Activated CD4-positive, alpha-beta memory T cell treated with anti-CD3 and anti-CD28 coated beads, Interleukin-2, amount 10 ng/mL, durations not matched to agents 7 days and 5 days (primary cell): Measurements from ENCODE around the gene CELF2. TPM values are rescaled to one million over a fixed set of nuclear protein-coding genes. Genes with fewer than 3 reads are reported as not detected.
A peak's percentile ranks its signal among the peaks of the same experiment; 100 is the strongest.

Experiments used
- CTCF ChIA-PET: fragments of 350-600 bp; sonication (Branson Sonifier 250); formaldehyde crosslinking; loops from one replicate; lab custom pipeline; 2021; ENCODE audit warnings: antibody characterized with exemption, inconsistent platforms; lab: Charles Lee
- POLR2A ChIA-PET: fragments of 350-600 bp; sonication (Branson Sonifier 250); formaldehyde crosslinking; loops from one replicate; lab custom pipeline; 2021; ENCODE audit warnings: antibody characterized with exemption; lab: Charles Lee
- DNase-seq: peaks from one replicate; pipeline ENCODE4 v3.0.0-alpha.2; 2020
- H3K27ac Mint-ChIP-seq: one replicate; pipeline ENCODE4 v1.8.0; 2021; ENCODE audit warnings: mild to moderate bottlenecking, mixed read lengths
- H3K27me3 Mint-ChIP-seq: one replicate; pipeline ENCODE4 v1.8.0; 2021; ENCODE audit warnings: mixed read lengths
- H3K36me3 Mint-ChIP-seq: one replicate; pipeline ENCODE4 v1.8.0; 2021; ENCODE audit warnings: low read depth, mixed read lengths
- H3K4me1 Mint-ChIP-seq: one replicate; pipeline ENCODE4 v1.8.0; 2021; ENCODE audit warnings: mixed read lengths
- H3K4me3 Mint-ChIP-seq: one replicate; pipeline ENCODE4 v1.8.0; 2021; ENCODE audit warnings: mild to moderate bottlenecking, mixed read lengths
- H3K9me3 Mint-ChIP-seq: one replicate; pipeline ENCODE4 v1.8.0; 2021; ENCODE audit warnings: mixed read lengths
- total RNA-seq, 2 experiments: library from RNA; stranded (reverse); gene quantifications; one replicate each; pipeline ENCODE4 v1.2.3, GENCODE V29; 2021

Gene CELF2
- total RNA-seq, 2 experiments from 2014 or later, result 209 to 213 TPM

- H3K27ac Mint-ChIP-seq, result peak overlapping the region; percentile 100
- peaks cover 18% of the 10 kb centered on the region for H3K36me3 Mint-ChIP-seq
- no peak overlapping the region for H3K4me3 Mint-ChIP-seq
- POLR2A ChIA-PET, result interaction anchor here (0.6 to 18.3 kb wide), 10 partner anchors 14 to 73 kb away, joined by 3 to 1515 read pairs (median 8); no protein-coding TSS in a partner anchor
- DNase-seq, result peak; percentile 88
- no peaks in the 10 kb centered on the region for H3K27me3 Mint-ChIP-seq
- CTCF ChIA-PET, result interaction anchor here (0.6 to 7.7 kb wide), 12 partner anchors 8 to 61 kb away, joined by 3 to 85 read pairs (median 13); no protein-coding TSS in a partner anchor
- H3K4me1 Mint-ChIP-seq, result peaks cover 34% of the 10 kb centered on the region
- peaks cover 3% of the 10 kb centered on the region for H3K9me3 Mint-ChIP-seq
Observed at GRCh38 chr10:11162828-11163599, 145.3 kb downstream of the CELF2 start.

- DNase-seq, result peak; percentile 47
- H3K4me1 Mint-ChIP-seq, result peaks cover 32% of the 10 kb centered on the region
- H3K36me3 Mint-ChIP-seq, result peaks cover 18% of the 10 kb centered on the region
- H3K27me3 Mint-ChIP-seq, result no peaks in the 10 kb centered on the region
- peak overlapping the region; percentile 100 for H3K27ac Mint-ChIP-seq
- ChIA-PET CTCF (interaction anchor here (0.6 to 7.7 kb wide), 13 partner anchors 9 to 62 kb away, joined by 3 to 85 read pairs (median 13); no protein-coding TSS in a partner anchor), POLR2A (interaction anchor here (0.7 to 18.3 kb wide), 17 partner anchors 13 to 144 kb away, joined by 3 to 1515 read pairs (median 7); no protein-coding TSS in a partner anchor)
- H3K9me3 Mint-ChIP-seq, result peaks cover 3% of the 10 kb centered on the region
- H3K4me3 Mint-ChIP-seq, result no peak overlapping the region
Observed at GRCh38 chr10:11163780-11164550, 146.3 kb downstream of the CELF2 start.

DNA sequence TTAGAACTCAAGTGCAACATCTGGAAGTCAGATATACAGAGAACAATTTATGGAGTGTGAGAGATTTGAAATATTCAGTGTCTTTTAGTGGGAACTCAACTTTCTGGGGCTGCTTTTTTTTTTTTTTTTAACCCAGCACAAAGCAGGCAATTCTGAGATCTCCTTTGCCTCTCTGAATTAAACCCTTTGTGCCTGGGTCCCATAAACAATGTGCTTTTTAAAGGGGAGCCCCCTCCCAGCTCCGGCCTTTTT is 146.8 kb downstream of the CELF2 start:
- no peaks in the 10 kb centered on the region for H3K27me3 Mint-ChIP-seq
- DNase-seq, result no peak
- peaks cover 32% of the 10 kb centered on the region for H3K4me1 Mint-ChIP-seq
- peaks cover 3% of the 10 kb centered on the region for H3K9me3 Mint-ChIP-seq
- H3K36me3 Mint-ChIP-seq, result peaks cover 18% of the 10 kb centered on the region
- H3K4me3 Mint-ChIP-seq, result no peak overlapping the region
- ChIA-PET CTCF (interaction anchor here (0.7 to 7.7 kb wide), 17 partner anchors 8 to 628 kb away, joined by 3 to 85 read pairs (median 6); no protein-coding TSS in a partner anchor), POLR2A (interaction anchor here (1.1 to 18.3 kb wide), 18 partner anchors 13 to 148 kb away, joined by 3 to 1515 read pairs (median 7); partner anchors contain the start of gene CELF2)
- peak overlapping the region; percentile 100 for H3K27ac Mint-ChIP-seq

DNA sequence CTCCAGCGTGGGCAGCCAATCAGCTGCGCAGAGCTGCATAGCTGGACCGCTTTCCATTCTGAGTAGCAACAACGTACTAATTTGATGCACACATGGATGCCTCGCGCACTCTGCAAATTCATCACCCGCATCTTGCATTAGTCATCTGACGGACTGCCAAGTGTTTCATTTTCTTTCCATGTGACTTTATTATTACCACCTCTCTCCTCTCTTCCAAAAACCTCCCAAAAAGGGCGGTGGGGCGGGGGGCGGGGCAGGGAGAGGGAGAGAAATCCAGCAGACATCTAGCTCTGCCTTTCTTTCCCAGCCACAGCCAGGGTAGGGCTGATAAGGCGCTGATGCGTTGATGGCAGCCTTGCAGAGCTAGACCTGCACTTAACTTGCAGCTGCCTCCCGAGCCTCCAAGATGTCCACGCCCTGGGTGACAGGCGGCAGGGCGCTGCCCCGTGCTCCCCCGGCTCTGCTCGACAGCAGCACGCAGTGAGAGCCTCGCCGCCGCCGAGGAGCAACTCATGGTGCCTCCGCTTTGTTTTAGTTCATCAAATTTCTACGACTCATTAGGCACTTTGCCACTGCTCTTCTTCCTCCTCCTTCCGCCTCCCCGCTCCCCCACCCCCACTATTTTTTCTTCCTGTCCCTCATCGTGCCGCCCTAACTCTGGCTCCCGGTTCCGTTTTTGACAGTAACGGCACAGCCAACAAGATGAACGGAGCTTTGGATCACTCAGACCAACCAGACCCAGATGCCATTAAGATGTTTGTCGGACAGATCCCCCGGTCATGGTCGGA is 147.3 kb downstream of the CELF2 start:
- H3K36me3 Mint-ChIP-seq, result peaks cover 18% of the 10 kb centered on the region
- peaks cover 3% of the 10 kb centered on the region for H3K9me3 Mint-ChIP-seq
- peak; percentile 82 for DNase-seq
- no peaks in the 10 kb centered on the region for H3K27me3 Mint-ChIP-seq
- ChIA-PET POLR2A (interaction anchor here (0.9 to 18.3 kb wide), 21 partner anchors 12 to 148 kb away, joined by 3 to 1515 read pairs (median 7); partner anchors contain the start of gene CELF2), CTCF (interaction anchor here (0.7 to 7.7 kb wide), 21 partner anchors 8 to 628 kb away, joined by 3 to 85 read pairs (median 5); no protein-coding TSS in a partner anchor)
- no peak overlapping the region for H3K4me3 Mint-ChIP-seq
- H3K27ac Mint-ChIP-seq, result peak overlapping the region; percentile 100
- H3K4me1 Mint-ChIP-seq, result peaks cover 32% of the 10 kb centered on the region

- H3K27me3 Mint-ChIP-seq, result no peaks in the 10 kb centered on the region
- peaks cover 32% of the 10 kb centered on the region for H3K4me1 Mint-ChIP-seq
- no peak overlapping the region for H3K4me3 Mint-ChIP-seq
- POLR2A ChIA-PET, result interaction anchor here (0.7 to 18.3 kb wide), 18 partner anchors 12 to 149 kb away, joined by 3 to 1515 read pairs (median 7); partner anchors contain the start of gene CELF2
- H3K27ac Mint-ChIP-seq, result peak overlapping the region; percentile 100
- H3K36me3 Mint-ChIP-seq, result peaks cover 18% of the 10 kb centered on the region
- DNase-seq, result peak; percentile 82
- H3K9me3 Mint-ChIP-seq, result peaks cover 3% of the 10 kb centered on the region
- CTCF ChIA-PET, result interaction anchor here (0.7 to 7.7 kb wide), 14 partner anchors 10 to 151 kb away, joined by 3 to 85 read pairs (median 4); no protein-coding TSS in a partner anchor
Observed at GRCh38 chr10:11165591-11166543, 148.2 kb downstream of the CELF2 start.

DNA sequence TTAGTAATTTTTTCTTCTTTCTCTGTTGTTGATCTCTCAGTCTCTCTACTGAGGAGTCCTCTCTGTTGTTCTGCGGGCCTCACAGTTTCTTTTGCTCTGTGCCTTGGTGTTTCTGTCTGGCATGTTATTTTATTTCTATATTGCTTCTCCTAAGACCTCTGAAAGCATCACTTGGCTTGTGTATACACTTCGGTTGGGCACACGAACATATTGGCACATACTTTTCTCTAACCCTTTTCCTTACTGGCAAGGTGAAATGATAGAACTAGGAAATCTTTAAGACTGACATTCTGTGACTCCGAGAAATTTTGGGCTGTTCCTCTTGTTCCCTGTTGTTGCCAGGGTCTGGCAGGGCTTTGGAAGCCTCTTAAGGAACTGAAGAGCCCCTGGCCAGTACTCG is 148.9 kb downstream of the CELF2 start:
- Mint-ChIP-seq H3K27me3 (no peaks in the 10 kb centered on the region), H3K4me3 (no peak overlapping the region), H3K9me3 (peaks cover 3% of the 10 kb centered on the region), H3K4me1 (peaks cover 26% of the 10 kb centered on the region), H3K27ac (no peak overlapping the region), H3K36me3 (peaks cover 13% of the 10 kb centered on the region)
- no peak for DNase-seq
- POLR2A ChIA-PET, result interaction anchor here (0.7 to 18.3 kb wide), 14 partner anchors 11 to 150 kb away, joined by 3 to 1515 read pairs (median 7); partner anchors contain the start of gene CELF2
- CTCF ChIA-PET, result interaction anchor here (1.2 to 7.7 kb wide), 7 partner anchors 9 to 131 kb away, joined by 4 to 85 read pairs (median 25); no protein-coding TSS in a partner anchor

DNA sequence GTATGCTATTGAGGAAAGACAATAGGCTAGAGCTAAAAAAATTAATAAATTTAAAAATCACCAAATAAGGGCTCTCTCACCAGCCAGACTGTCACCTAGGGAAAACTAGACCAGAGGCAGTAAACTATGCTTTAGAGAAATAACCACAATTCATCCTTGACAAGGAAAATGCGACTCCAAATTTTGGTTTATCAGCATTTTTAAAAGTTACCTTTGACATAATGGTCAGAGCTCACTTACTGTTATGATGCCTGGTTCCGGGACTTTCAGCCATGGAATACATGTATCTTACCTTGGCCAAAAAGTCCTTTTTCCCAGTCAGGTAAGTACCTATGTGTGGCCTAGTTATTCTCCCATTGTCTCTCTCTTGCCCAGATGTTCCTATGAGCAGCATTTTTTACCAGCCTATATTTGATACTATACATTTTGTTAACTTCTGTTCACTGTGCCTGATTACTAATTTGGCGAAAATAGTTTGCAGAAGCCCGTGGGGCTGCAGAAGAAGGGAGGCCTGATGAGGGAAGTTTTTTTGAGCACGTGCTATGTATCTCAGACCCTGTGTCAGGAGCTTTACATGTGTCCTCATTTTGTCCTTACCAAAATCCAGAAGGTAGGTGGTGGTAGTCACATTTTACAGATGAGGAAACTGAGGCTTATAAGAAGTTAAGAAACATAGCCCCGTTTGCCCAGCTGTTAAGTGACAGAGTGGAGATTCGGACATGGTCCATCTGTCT is 149.7 kb downstream of the CELF2 start:
- H3K9me3 Mint-ChIP-seq, result no peaks in the 10 kb centered on the region
- peaks cover 19% of the 10 kb centered on the region for H3K4me1 Mint-ChIP-seq
- ChIA-PET CTCF (interaction anchor here (1.1 to 7.7 kb wide), 6 partner anchors 8 to 72 kb away, joined by 3 to 85 read pairs (median 47); no protein-coding TSS in a partner anchor), POLR2A (interaction anchor here (0.6 to 18.3 kb wide), 11 partner anchors 10 to 151 kb away, joined by 3 to 1515 read pairs (median 8); no protein-coding TSS in a partner anchor)
- H3K36me3 Mint-ChIP-seq, result peaks cover 7% of the 10 kb centered on the region
- H3K27me3 Mint-ChIP-seq, result no peaks in the 10 kb centered on the region
- no peak overlapping the region for H3K4me3 Mint-ChIP-seq
- no peak for DNase-seq
- H3K27ac Mint-ChIP-seq, result no peak overlapping the region

DNA sequence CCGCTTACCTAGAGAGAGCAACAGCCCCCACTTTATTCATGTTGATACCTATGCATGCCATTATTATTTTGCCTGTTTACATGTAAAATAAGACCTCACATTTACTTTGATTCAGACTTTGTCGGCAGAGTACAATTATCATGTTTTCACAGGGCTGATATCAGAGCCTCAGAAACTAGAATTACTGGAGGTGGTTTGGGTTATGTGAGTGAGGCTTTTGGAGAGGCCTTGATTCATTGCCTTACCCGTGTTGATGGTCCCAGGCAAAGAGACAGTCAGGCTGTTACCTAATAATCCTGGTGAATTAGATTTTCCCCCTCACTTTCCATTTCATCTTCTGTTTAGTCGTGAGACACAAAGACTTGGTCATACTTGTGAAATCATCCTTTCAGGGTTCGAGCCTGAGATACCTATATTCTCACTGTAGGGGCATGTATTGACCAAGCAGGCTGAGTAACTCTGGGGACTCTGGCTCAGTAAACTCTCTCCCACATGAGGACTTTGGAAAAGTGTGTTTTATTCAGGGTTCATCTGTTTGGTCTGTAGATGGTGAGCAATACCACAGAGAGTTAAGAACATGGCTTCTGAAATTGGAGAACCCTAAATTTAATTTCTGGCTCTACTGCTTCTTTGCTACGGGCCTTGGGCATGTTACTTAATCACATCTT is 150.9 kb downstream of the CELF2 start:
- H3K4me1 Mint-ChIP-seq, result peaks cover 19% of the 10 kb centered on the region
- DNase-seq, result no peak
- peaks cover 18% of the 10 kb centered on the region for H3K36me3 Mint-ChIP-seq
- no peaks in the 10 kb centered on the region for H3K9me3 Mint-ChIP-seq
- no peak overlapping the region for H3K4me3 Mint-ChIP-seq
- ChIA-PET POLR2A (interaction anchor here (0.6 to 18.3 kb wide), 12 partner anchors 9 to 152 kb away, joined by 3 to 1515 read pairs (median 6); no protein-coding TSS in a partner anchor), CTCF (interaction anchor here (0.9 to 7.7 kb wide), 9 partner anchors 7 to 102 kb away, joined by 3 to 85 read pairs (median 13); no protein-coding TSS in a partner anchor)
- no peaks in the 10 kb centered on the region for H3K27me3 Mint-ChIP-seq
- no peak overlapping the region for H3K27ac Mint-ChIP-seq

DNA sequence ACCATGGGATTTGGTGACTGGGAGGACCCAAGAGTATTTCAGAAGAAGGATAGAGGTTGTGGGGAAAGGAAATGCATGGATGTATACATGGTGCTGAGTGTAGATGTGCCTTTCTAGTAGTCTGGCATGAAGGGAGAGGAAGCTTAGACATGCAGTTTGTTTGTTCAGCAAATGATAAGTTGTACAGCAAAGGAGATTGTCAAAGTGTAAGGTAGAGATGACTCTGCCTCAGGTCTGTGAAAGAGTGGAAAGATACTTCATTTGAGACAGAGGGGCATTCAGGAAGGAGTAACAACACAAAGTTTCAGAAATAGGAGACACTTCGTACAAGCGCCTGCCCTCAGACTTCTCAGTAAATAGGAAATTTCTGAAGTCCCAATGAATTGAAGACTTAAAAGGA is 152.3 kb downstream of the CELF2 start:
- H3K4me3 Mint-ChIP-seq, result no peak overlapping the region
- no peaks in the 10 kb centered on the region for H3K27me3 Mint-ChIP-seq
- CTCF ChIA-PET, result interaction anchor here (0.6 to 7.7 kb wide), 7 partner anchors 8 to 99 kb away, joined by 3 to 85 read pairs (median 4); no protein-coding TSS in a partner anchor
- no peak for DNase-seq
- no peaks in the 10 kb centered on the region for H3K9me3 Mint-ChIP-seq
- H3K36me3 Mint-ChIP-seq, result peaks cover 32% of the 10 kb centered on the region
- H3K27ac Mint-ChIP-seq, result no peak overlapping the region
- POLR2A ChIA-PET, result interaction anchor here (1.4 to 18.3 kb wide), 8 partner anchors 7 to 66 kb away, joined by 5 to 1515 read pairs (median 9); no protein-coding TSS in a partner anchor
- peaks cover 27% of the 10 kb centered on the region for H3K4me1 Mint-ChIP-seq

- Mint-ChIP-seq H3K4me3 (no peak overlapping the region), H3K9me3 (no peaks in the 10 kb centered on the region), H3K36me3 (peaks cover 33% of the 10 kb centered on the region), H3K27ac (no peak overlapping the region), H3K27me3 (no peaks in the 10 kb centered on the region), H3K4me1 (peaks cover 32% of the 10 kb centered on the region)
- CTCF ChIA-PET, result interaction anchor here (0.6 to 3.0 kb wide), 4 partner anchors 9 to 99 kb away, joined by 3 to 13 read pairs (median 4); no protein-coding TSS in a partner anchor
- POLR2A ChIA-PET, result interaction anchor here (1.1 to 18.3 kb wide), 9 partner anchors 7 to 66 kb away, joined by 3 to 1515 read pairs (median 7); no protein-coding TSS in a partner anchor
- no peak for DNase-seq
Observed at GRCh38 chr10:11170574-11170973, 152.9 kb downstream of the CELF2 start.
